Measurements from ENCODE around the gene PSKH1. TPM values are rescaled to one million over a fixed set of nuclear protein-coding genes. Genes with fewer than 3 reads are reported as not detected.
A peak's percentile ranks its signal among the peaks of the same experiment; 100 is the strongest.

Gene PSKH1
- total RNA-seq, 2 donors from 2014 or later = 32.1 to 37.4 TPM

DNA sequence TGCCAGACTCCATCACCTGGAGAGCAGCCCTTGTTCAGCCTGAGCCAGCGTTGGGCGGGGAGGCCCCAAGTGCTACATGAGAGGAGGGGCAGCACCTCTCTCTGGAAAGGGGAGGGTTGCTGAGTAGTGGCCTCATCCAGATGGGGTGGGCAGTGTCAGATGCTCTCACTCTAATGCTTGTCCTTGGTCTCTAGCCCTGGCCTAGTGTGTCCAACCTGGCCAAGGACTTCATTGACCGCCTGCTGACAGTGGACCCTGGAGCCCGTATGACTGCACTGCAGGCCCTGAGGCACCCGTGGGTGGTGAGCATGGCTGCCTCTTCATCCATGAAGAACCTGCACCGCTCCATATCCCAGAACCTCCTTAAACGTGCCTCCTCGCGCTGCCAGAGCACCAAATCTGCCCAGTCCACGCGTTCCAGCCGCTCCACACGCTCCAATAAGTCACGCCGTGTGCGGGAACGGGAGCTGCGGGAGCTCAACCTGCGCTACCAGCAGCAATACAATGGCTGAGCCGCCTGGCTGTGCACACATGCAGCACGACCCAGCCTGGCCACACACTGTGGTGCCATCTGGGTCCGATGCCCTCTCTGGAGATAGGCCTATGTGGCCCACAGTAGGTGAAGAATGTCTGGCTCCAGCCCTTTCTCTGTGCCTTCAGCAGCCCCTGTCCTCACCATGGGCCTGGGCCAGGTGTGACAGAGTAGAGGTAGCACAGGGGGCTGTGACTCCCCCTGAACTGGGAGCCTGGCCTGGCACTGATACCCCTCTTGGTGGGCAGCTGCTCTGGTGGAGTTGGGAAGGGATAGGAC, 34.3 kb downstream of the PSKH1 start:
- Mint-ChIP-seq H3K4me3 (no peak overlapping the region), H3K9me3 (no peaks in the 10 kb centered on the region), H3K27ac (no peak overlapping the region), H3K27me3 (ENCODE audit: insufficient read depth) (no peaks in the 10 kb centered on the region), H3K4me1 (peaks cover 15% of the 10 kb centered on the region), H3K36me3 (ENCODE audit: low read depth) (peaks cover 18% of the 10 kb centered on the region)
- Histone ChIP-seq H3K4me3 (ENCODE audit: low read length) (no peak overlapping the region), H3K9me3 (ENCODE audit: control insufficient read depth, low read length) (no peaks in the 10 kb centered on the region), H3K27me3 (ENCODE audit: control insufficient read depth, insufficient read depth, low read length, poor library complexity, severe bottlenecking) (no peaks in the 10 kb centered on the region), H3K36me3 (ENCODE audit: control insufficient read depth, insufficient read depth, low read length) (peaks cover 15% of the 10 kb centered on the region), H3K9ac (ENCODE audit: extremely low read depth, low read length, poor library complexity, severe bottlenecking) (no peak overlapping the region), H3K27ac (ENCODE audit: low read depth, low read length) (no peak overlapping the region), H3K4me1 (ENCODE audit: control insufficient read depth, insufficient read depth, low read length) (no peaks in the 10 kb centered on the region)
- 95 to 97% methylated on average over 19 to 22 of the region's 22 CpGs for WGBS, 2 experiments (ENCODE audit: insufficient coverage in 1 of 2, insufficient read length in 1 of 2)
- TF ChIP-seq, protein P1, sequence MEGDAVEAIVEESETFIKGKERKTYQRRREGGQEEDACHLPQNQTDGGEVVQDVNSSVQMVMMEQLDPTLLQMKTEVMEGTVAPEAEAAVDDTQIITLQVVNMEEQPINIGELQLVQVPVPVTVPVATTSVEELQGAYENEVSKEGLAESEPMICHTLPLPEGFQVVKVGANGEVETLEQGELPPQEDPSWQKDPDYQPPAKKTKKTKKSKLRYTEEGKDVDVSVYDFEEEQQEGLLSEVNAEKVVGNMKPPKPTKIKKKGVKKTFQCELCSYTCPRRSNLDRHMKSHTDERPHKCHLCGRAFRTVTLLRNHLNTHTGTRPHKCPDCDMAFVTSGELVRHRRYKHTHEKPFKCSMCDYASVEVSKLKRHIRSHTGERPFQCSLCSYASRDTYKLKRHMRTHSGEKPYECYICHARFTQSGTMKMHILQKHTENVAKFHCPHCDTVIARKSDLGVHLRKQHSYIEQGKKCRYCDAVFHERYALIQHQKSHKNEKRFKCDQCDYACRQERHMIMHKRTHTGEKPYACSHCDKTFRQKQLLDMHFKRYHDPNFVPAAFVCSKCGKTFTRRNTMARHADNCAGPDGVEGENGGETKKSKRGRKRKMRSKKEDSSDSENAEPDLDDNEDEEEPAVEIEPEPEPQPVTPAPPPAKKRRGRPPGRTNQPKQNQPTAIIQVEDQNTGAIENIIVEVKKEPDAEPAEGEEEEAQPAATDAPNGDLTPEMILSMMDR (conservative IDR thresholded peaks at IDR 0.05) = no peak
- DNase-seq = no peak

DNA sequence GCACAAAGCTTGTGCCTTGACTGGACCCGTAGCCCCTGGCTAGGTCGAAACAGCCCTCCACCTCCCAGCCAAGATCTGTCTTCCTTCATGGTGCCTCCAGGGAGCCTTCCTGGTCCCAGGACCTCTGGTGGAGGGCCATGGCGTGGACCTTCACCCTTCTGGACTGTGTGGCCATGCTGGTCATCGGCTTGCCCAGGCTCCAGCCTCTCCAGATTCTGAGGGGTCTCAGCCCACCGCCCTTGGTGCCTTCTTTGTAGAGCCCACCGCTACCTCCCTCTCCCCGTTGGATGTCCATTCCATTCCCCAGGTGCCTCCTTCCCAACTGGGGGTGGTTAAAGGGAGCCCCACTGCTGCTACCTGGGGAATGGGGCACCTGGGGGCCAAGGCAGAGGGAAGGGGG, 35.1 kb downstream of the PSKH1 start:
- H3K27me3 ChIP-seq (ENCODE audit: control insufficient read depth, insufficient read depth, low read length, poor library complexity, severe bottlenecking) = no peaks in the 10 kb centered on the region

GRCh38 chr16:67928561-67929364, 35.7 kb downstream of the PSKH1 start:
- Mint-ChIP-seq H3K27ac (no peak overlapping the region), H3K4me3 (no peak overlapping the region), H3K4me1 (peaks cover 12% of the 10 kb centered on the region), H3K9me3 (no peaks in the 10 kb centered on the region), H3K27me3 (ENCODE audit: insufficient read depth) (no peaks in the 10 kb centered on the region), H3K36me3 (ENCODE audit: low read depth) (peaks cover 21% of the 10 kb centered on the region)
- 45 to 65% methylated on average over 6 to 16 of the region's 16 CpGs for WGBS, 2 experiments (ENCODE audit: insufficient coverage in 1 of 2, insufficient read length in 1 of 2)
- TF ChIP-seq, protein P1 (conservative IDR thresholded peaks at IDR 0.05) = peak; percentile 93
- no peak overlapping the region for H3K4me3 ChIP-seq (ENCODE audit: low read length)
- peaks cover 15% of the 10 kb centered on the region for H3K36me3 ChIP-seq (ENCODE audit: control insufficient read depth, insufficient read depth, low read length)
- no peak overlapping the region for H3K9ac ChIP-seq (ENCODE audit: extremely low read depth, low read length, poor library complexity, severe bottlenecking)
- H3K27me3 ChIP-seq (ENCODE audit: control insufficient read depth, insufficient read depth, low read length, poor library complexity, severe bottlenecking) = no peaks in the 10 kb centered on the region
- H3K4me1 ChIP-seq (ENCODE audit: control insufficient read depth, insufficient read depth, low read length) = no peaks in the 10 kb centered on the region
- DNase-seq = peak; percentile 92
- no peak overlapping the region for H3K27ac ChIP-seq (ENCODE audit: low read depth, low read length)
- no peaks in the 10 kb centered on the region for H3K9me3 ChIP-seq (ENCODE audit: control insufficient read depth, low read length)

More for the DNA sequence above, 35.1 kb downstream of the PSKH1 start:
- H3K27ac Mint-ChIP-seq = peak overlapping the region; percentile 42
- no peak overlapping the region for H3K4me3 Mint-ChIP-seq
- DNase-seq = no peak
- Histone ChIP-seq H3K36me3 (ENCODE audit: control insufficient read depth, insufficient read depth, low read length) (peaks cover 15% of the 10 kb centered on the region), H3K4me3 (ENCODE audit: low read length) (no peak overlapping the region), H3K9ac (ENCODE audit: extremely low read depth, low read length, poor library complexity, severe bottlenecking) (no peak overlapping the region), H3K9me3 (ENCODE audit: control insufficient read depth, low read length) (no peaks in the 10 kb centered on the region), H3K27ac (ENCODE audit: low read depth, low read length) (no peak overlapping the region), H3K4me1 (ENCODE audit: control insufficient read depth, insufficient read depth, low read length) (no peaks in the 10 kb centered on the region)
- H3K27me3 Mint-ChIP-seq (ENCODE audit: insufficient read depth) = no peaks in the 10 kb centered on the region
- TF ChIP-seq, protein P1 (conservative IDR thresholded peaks at IDR 0.05) = no peak
- no peaks in the 10 kb centered on the region for H3K9me3 Mint-ChIP-seq
- H3K4me1 Mint-ChIP-seq = peaks cover 12% of the 10 kb centered on the region
- H3K36me3 Mint-ChIP-seq (ENCODE audit: low read depth) = peaks cover 21% of the 10 kb centered on the region
- WGBS, 2 experiments (ENCODE audit: insufficient coverage in 1 of 2, insufficient read length in 1 of 2) = 87 to 88% methylated on average over 3 to 7 of the region's 7 CpGs
